Measurements from ENCODE around the gene ACADL.
"Not testable (repeated sequence)": the region's sequence is repeated elsewhere in the genome, so short reads cannot be mapped to it uniquely, and the experiment has no call there.

Gene ACADL

DNA sequence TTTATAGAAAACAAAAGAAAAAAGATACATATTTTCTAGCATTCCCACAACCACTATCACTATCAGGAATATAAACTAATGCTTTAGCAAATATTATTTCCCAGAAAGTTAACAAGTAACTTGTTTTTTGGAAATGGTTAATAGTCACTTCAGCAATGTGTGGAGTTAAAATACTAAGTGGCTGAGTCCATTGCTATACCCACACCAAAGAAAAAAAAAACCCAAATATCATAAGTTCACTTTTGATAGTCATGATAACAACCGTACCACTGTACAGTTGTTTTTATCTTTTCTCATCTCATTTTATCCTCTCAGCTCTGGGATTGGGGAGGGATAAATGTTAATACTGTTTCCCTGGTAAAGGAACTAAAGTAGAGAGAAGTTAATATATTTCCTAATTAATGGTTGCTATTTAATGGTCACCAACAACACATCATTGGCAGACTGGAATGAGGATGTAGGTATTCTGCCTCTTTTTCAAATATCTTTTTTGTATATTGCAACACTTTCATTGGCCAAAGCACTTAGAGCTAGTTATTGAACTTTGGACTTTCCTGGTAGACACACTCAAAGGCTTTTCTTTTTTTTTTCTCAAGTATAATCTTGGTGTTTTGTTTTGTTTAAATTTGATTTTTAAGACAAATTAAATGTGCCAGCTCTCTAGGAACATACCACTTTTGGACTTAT, 35.7 kb downstream of the ACADL start:
- Histone ChIP-seq H3K27ac (ENCODE audit: low read depth, low read length) (no peak overlapping the region), H3K4me2 (ENCODE audit: low read length) (no peak overlapping the region), H3K27me3 (ENCODE audit: insufficient read depth, low read length) (no peaks in the 10 kb centered on the region), H3K4me1 (ENCODE audit: control insufficient read depth in 1 of 2, insufficient read depth in 2 of 2, low read length in 2 of 2) (no peaks in the 10 kb centered on the region), H2BK120ac (ENCODE audit: insufficient read depth, low read length, poor library complexity) (no peak overlapping the region), H2BK12ac (ENCODE audit: low read length) (no peak overlapping the region), H3K9ac (ENCODE audit: low read length) (no peak overlapping the region), H4K8ac (ENCODE audit: low read depth, low read length) (no peak overlapping the region), H3K36me3 (ENCODE audit: control insufficient read depth in 1 of 2, insufficient read depth in 2 of 2, low read length in 2 of 2) (peaks cover 4 to 7% of the 10 kb centered on the region in 2 experiments), H2AFZ (ENCODE audit: insufficient read depth, low read length, poor library complexity) (no peak overlapping the region), H4K91ac (ENCODE audit: low read depth, low read length) (no peak overlapping the region), H4K12ac (ENCODE audit: low read depth, low read length) (no peak overlapping the region), H3K14ac (ENCODE audit: low read length) (no peak overlapping the region), H3K18ac (ENCODE audit: low read length) (no peak overlapping the region), H2AK5ac (ENCODE audit: low read length) (no peak overlapping the region), H3K4me3 (ENCODE audit: low read depth, low read length) (no peak overlapping the region), H3K4ac (ENCODE audit: low read depth, low read length) (no peak overlapping the region), H3K9me3 (ENCODE audit: insufficient read depth, low read depth, low read length) (no peaks in the 10 kb centered on the region), H3K23ac (ENCODE audit: low read length) (no peak overlapping the region), H3K79me2 (ENCODE audit: control insufficient read depth, insufficient read depth, low read length, poor library complexity) (no peaks in the 10 kb centered on the region), H3K79me1 (ENCODE audit: low read length) (no peaks in the 10 kb centered on the region), H2BK5ac (ENCODE audit: low read depth, low read length, poor library complexity) (no peak overlapping the region)
- WGBS (ENCODE audit: extremely low coverage, insufficient coverage, insufficient read length) = no CpG with 5 or more reads among the region's 1 CpG
- no peak for DNase-seq

DNA sequence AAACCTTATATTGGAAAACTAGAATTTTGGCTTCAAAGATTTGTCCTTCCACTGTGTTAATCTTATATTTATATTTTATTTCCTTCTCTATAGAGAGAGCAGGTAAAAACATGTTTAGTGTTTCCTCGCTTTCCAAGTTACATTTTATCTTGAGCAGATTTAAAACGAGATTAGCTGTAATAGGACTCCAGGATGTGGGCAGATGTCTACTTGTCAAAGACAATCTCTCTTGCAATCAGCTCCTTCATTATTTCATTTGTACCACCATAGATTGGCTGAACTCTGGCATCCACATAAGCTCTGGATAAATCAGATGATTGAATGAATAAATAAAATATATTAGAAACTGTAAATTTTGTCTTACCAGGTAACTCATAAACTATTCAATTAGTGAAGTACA, 36.5 kb downstream of the ACADL start:
- no peak overlapping the region for H4K12ac ChIP-seq (ENCODE audit: low read depth, low read length)
- no peak overlapping the region for H3K9ac ChIP-seq (ENCODE audit: low read length)
- H3K4me2 ChIP-seq (ENCODE audit: low read length) = no peak overlapping the region
- no peaks in the 10 kb centered on the region for H3K4me1 ChIP-seq (ENCODE audit: control insufficient read depth in 1 of 2, insufficient read depth in 2 of 2, low read length in 2 of 2)
- H3K79me1 ChIP-seq (ENCODE audit: low read length) = no peaks in the 10 kb centered on the region
- no CpG with 5 or more reads among the region's 2 CpGs for WGBS (ENCODE audit: extremely low coverage, insufficient coverage, insufficient read length)
- H3K4me3 ChIP-seq (ENCODE audit: low read depth, low read length) = no peak overlapping the region
- no peak overlapping the region for H3K14ac ChIP-seq (ENCODE audit: low read length)
- no peaks in the 10 kb centered on the region for H3K9me3 ChIP-seq (ENCODE audit: insufficient read depth, low read depth, low read length)
- peaks cover 4 to 7% of the 10 kb centered on the region in 2 experiments for H3K36me3 ChIP-seq (ENCODE audit: control insufficient read depth in 1 of 2, insufficient read depth in 2 of 2, low read length in 2 of 2)
- no peak overlapping the region for H2BK120ac ChIP-seq (ENCODE audit: insufficient read depth, low read length, poor library complexity)
- DNase-seq = peak; percentile 8 to 49
- H3K79me2 ChIP-seq (ENCODE audit: control insufficient read depth, insufficient read depth, low read length, poor library complexity) = no peaks in the 10 kb centered on the region
- no peak overlapping the region for H2BK5ac ChIP-seq (ENCODE audit: low read depth, low read length, poor library complexity)
- no peak overlapping the region for H3K27ac ChIP-seq (ENCODE audit: low read depth, low read length)
- H3K27me3 ChIP-seq (ENCODE audit: insufficient read depth, low read length) = no peaks in the 10 kb centered on the region
- H3K23ac ChIP-seq (ENCODE audit: low read length) = no peak overlapping the region
- no peak overlapping the region for H3K4ac ChIP-seq (ENCODE audit: low read depth, low read length)
- no peak overlapping the region for H4K91ac ChIP-seq (ENCODE audit: low read depth, low read length)
- H3K18ac ChIP-seq (ENCODE audit: low read length) = no peak overlapping the region
- H4K8ac ChIP-seq (ENCODE audit: low read depth, low read length) = no peak overlapping the region
- no peak overlapping the region for H2AFZ ChIP-seq (ENCODE audit: insufficient read depth, low read length, poor library complexity)
- H2BK12ac ChIP-seq (ENCODE audit: low read length) = no peak overlapping the region
- H2AK5ac ChIP-seq (ENCODE audit: low read length) = no peak overlapping the region

DNA sequence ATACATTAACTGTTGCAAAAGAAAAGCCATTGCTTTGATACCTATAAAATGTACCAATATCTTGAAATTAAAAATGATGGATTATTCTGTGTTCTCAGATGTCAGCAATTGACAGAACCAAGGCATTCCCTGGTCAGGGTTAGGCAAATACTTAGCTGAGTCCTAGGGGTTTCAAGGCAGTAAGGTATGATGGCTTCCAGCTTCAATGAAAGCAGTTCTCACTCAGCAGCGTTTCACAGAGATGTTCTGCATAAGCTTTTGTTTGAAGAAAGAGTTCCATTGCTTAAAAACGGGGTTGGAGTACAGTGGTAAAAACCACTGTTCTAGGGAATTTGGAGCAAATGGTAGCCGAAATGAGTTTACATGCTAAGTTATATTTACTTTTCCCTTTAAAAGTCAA, 37.1 kb downstream of the ACADL start:
- DNase-seq = no peak
- Histone ChIP-seq H3K36me3 (ENCODE audit: control insufficient read depth in 1 of 2, insufficient read depth in 2 of 2, low read length in 2 of 2) (peaks cover 4 to 7% of the 10 kb centered on the region in 2 experiments), H3K79me1 (ENCODE audit: low read length) (no peaks in the 10 kb centered on the region), H2BK5ac (ENCODE audit: low read depth, low read length, poor library complexity) (no peak overlapping the region), H2AFZ (ENCODE audit: insufficient read depth, low read length, poor library complexity) (no peak overlapping the region), H3K18ac (ENCODE audit: low read length) (no peak overlapping the region), H3K9me3 (ENCODE audit: insufficient read depth, low read depth, low read length) (no peaks in the 10 kb centered on the region), H3K23ac (ENCODE audit: low read length) (no peak overlapping the region), H3K9ac (ENCODE audit: low read length) (no peak overlapping the region), H4K12ac (ENCODE audit: low read depth, low read length) (no peak overlapping the region), H4K8ac (ENCODE audit: low read depth, low read length) (no peak overlapping the region), H3K4me3 (ENCODE audit: low read depth, low read length) (no peak overlapping the region), H3K4ac (ENCODE audit: low read depth, low read length) (no peak overlapping the region), H3K79me2 (ENCODE audit: control insufficient read depth, insufficient read depth, low read length, poor library complexity) (no peaks in the 10 kb centered on the region), H2BK12ac (ENCODE audit: low read length) (no peak overlapping the region), H3K4me1 (ENCODE audit: control insufficient read depth in 1 of 2, insufficient read depth in 2 of 2, low read length in 2 of 2) (no peaks in the 10 kb centered on the region), H2AK5ac (ENCODE audit: low read length) (no peak overlapping the region), H3K14ac (ENCODE audit: low read length) (no peak overlapping the region), H3K4me2 (ENCODE audit: low read length) (no peak overlapping the region), H4K91ac (ENCODE audit: low read depth, low read length) (no peak overlapping the region), H2BK120ac (ENCODE audit: insufficient read depth, low read length, poor library complexity) (no peak overlapping the region), H3K27me3 (ENCODE audit: insufficient read depth, low read length) (no peaks in the 10 kb centered on the region), H3K27ac (ENCODE audit: low read depth, low read length) (no peak overlapping the region)
- WGBS (ENCODE audit: extremely low coverage, insufficient coverage, insufficient read length) = no CpG with 5 or more reads among the region's 3 CpGs

DNA sequence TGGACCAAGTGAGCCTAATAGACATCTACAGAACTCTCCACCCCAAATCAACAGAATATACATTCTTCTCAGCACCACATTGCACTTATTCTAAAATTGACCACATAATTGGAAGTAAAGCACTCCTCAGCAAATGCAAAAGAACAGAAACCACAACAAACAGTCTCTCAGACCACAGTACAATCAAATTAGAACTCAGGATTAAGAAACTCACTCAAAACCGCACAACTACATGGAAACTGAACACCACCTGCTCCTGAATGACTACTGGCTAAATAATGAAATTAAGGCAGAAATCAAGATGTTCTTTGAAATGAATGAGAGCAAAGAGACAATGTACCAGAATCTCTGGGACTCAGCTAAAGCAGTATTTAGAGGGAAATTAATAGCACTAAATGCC, 41.3 kb downstream of the ACADL start:
- DNase-seq; H3K9ac ChIP-seq (ENCODE audit: low read length); H4K12ac ChIP-seq (ENCODE audit: low read depth, low read length); H3K4me2 ChIP-seq (ENCODE audit: low read length); H3K4me1 ChIP-seq (ENCODE audit: control insufficient read depth in 1 of 2, insufficient read depth in 2 of 2, low read length in 2 of 2); H3K14ac ChIP-seq (ENCODE audit: low read length); H2BK5ac ChIP-seq (ENCODE audit: low read depth, low read length, poor library complexity); H4K8ac ChIP-seq (ENCODE audit: low read depth, low read length); H4K91ac ChIP-seq (ENCODE audit: low read depth, low read length); H3K18ac ChIP-seq (ENCODE audit: low read length); H3K79me2 ChIP-seq (ENCODE audit: control insufficient read depth, insufficient read depth, low read length, poor library complexity); H2BK120ac ChIP-seq (ENCODE audit: insufficient read depth, low read length, poor library complexity); H3K9me3 ChIP-seq (ENCODE audit: insufficient read depth, low read depth, low read length); H3K23ac ChIP-seq (ENCODE audit: low read length); H3K36me3 ChIP-seq (ENCODE audit: control insufficient read depth in 1 of 2, insufficient read depth in 2 of 2, low read length in 2 of 2); H2AK5ac ChIP-seq (ENCODE audit: low read length); H3K27ac ChIP-seq (ENCODE audit: low read depth, low read length); H3K4me3 ChIP-seq (ENCODE audit: low read depth, low read length); H3K79me1 ChIP-seq (ENCODE audit: low read length); H2BK12ac ChIP-seq (ENCODE audit: low read length); H2AFZ ChIP-seq (ENCODE audit: insufficient read depth, low read length, poor library complexity); H3K27me3 ChIP-seq (ENCODE audit: insufficient read depth, low read length); H3K4ac ChIP-seq (ENCODE audit: low read depth, low read length): not testable (repeated sequence)
- no CpG with 5 or more reads among the region's 1 CpG for WGBS (ENCODE audit: extremely low coverage, insufficient coverage, insufficient read length)
